ENCODE measurements around the gene PADI1. TPM values are rescaled to one million over a fixed set of nuclear protein-coding genes. Genes with fewer than 3 reads are reported as not detected.

The PADI1 gene
- total RNA-seq, 2 donors from 2014 or later = not detected

DNA sequence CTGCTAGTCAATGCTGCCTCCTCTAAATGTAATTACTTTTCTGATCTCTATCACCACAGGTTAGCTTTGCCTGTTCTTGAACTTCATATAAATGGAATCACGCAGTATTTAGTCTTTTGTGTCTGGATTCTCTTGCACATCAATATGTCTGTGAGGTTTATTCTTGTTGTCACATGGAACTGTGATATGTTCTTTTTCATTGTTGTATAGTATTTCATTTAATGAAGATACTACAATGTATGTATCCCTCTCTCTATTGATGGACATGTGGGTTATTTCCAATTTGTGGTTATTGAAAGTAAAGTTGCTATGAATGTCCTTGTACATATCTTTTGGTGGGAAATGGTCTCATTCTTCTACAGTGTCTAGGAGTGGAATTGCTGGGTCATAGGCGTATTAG is 16.7 kb upstream of the PADI1 start:
- peaks cover 0 to 3% of the 10 kb centered on the region in 2 donors for H3K4me1 Mint-ChIP-seq (ENCODE audit: low read depth in 2 of 2)
- ATAC-seq = no peak
- DNase-seq (ENCODE audit: low spot score) = no peak

DNA sequence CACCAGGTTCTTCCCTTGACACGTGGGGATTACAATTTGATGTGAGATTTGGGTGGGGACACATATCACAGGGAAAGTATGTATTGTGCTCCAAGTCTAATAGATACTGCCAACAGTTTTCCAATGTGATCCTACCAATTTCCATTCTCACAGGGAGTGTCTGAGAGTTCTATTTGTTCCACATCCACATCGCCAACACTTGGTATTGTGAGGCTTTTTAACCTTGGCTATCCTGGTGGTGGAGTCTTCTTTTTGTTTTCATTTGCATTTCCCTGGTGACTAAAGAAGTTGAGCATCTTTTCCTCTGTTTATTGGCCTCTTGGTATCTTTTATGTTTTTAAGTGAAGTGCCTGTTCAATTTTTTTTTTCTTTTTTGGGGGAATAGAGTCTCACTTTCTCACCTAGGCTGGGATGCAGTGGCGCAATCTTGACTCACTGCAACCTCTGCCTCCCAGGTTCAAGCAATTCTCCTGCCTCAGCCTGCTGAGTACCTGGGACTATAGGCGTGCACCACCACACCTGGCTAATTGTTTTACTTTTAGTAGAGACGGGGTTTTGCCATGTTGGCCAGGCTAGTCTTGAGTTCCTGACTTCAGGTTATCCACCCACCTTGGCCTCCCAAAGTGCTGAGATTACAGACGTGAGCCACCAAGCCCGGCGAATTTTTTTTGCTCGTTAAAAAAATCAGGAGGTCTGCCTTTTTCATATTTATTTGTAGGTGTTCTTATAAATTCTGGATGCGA is 15.9 kb upstream of the PADI1 start:
- no peak for DNase-seq (ENCODE audit: low spot score)
- H3K36me3 Mint-ChIP-seq = no peaks in the 10 kb centered on the region
- H3K4me1 Mint-ChIP-seq (ENCODE audit: low read depth in 2 of 2) = peaks cover 0 to 3% of the 10 kb centered on the region in 2 donors
- no peaks in the 10 kb centered on the region for H3K9me3 Mint-ChIP-seq
- no peak for ATAC-seq
- no peak overlapping the region for H3K27ac Mint-ChIP-seq
- H3K4me3 Mint-ChIP-seq = no peak overlapping the region
- peaks cover 0 to 9% of the 10 kb centered on the region in 2 donors for H3K27me3 Mint-ChIP-seq

More for the DNA sequence above, 16.7 kb upstream of the PADI1 start:
- Mint-ChIP-seq H3K27me3 (peaks cover 0 to 9% of the 10 kb centered on the region in 2 donors), H3K36me3 (no peaks in the 10 kb centered on the region), H3K27ac (no peak overlapping the region), H3K4me3 (no peak overlapping the region), H3K9me3 (no peaks in the 10 kb centered on the region)

DNA sequence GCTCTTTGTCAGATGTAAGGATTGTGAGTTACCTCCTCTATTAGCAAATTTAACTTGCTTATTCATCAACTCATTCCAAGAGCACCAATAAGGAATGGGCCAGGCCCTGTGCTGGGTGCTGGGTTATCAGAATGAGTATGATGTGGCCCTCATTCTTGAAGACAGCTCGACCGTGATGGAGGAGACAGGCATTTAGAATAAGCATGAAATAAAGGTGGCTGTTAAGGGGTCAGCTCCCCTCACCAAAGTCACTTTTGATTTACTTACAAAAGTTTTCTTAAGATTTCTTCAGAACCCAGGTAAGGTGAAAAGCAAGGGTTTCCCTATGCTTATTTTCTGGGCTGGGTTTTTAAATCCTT is 15.3 kb upstream of the PADI1 start:
- no peaks in the 10 kb centered on the region for H3K36me3 Mint-ChIP-seq
- ATAC-seq (no peak), DNase-seq (ENCODE audit: low spot score) (no peak)
- peaks cover 0 to 3% of the 10 kb centered on the region in 2 donors for H3K4me1 Mint-ChIP-seq (ENCODE audit: low read depth in 2 of 2)
- H3K9me3 Mint-ChIP-seq = no peaks in the 10 kb centered on the region
- peaks cover 0 to 9% of the 10 kb centered on the region in 2 donors for H3K27me3 Mint-ChIP-seq
- no peak overlapping the region for H3K4me3 Mint-ChIP-seq
- no peak overlapping the region for H3K27ac Mint-ChIP-seq

DNA sequence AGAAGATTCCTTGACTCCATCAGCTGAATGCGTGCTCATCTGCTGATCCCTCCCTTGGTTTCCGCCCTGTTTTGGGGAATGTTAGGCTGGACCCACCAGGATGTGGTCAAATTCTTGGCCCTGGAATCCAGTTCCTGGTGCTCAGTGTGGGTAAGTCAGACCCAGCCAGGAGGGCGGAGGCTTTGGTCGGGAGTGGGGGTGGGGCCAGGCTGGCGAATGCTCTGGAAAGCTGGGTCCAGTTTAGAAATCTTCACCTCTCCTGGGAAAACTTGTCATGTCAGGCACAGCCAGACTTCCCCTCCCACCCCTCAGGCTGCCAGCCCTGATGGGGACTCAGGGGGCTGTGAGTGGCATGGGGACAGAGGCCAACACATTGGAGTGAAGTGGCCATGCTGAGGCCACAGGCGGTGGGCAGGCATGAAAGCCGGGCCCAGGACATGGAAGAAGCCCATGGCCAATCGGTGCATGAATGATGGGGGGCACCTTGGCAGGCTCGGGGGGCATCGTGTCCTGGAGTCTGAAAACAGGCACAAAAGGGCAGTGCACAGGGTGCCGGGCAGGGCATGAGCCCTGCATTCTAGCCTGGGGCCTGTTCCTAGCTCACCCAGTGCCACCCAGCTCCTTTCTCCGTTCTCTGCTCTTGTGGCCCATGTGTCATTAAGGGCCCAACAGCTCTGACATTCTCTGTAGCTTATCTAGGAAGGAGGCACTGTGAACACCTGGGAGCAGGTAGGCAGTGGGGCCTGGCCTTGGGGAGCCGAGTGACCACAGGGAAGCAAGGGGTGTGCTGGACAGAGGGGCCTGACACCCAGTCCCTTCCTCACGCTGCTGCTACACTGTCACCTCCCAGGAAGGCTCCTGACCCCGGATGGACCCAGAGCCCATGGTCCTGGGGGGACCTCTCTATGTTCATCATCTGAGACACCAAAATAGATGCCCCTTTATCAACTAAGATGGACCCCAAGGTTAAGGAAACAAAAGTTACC is 14.6 kb upstream of the PADI1 start:
- Mint-ChIP-seq H3K27me3 (peaks cover 0 to 9% of the 10 kb centered on the region in 2 donors), H3K36me3 (no peaks in the 10 kb centered on the region), H3K9me3 (no peaks in the 10 kb centered on the region), H3K4me3 (no peak overlapping the region), H3K27ac (no peak overlapping the region), H3K4me1 (ENCODE audit: low read depth in 2 of 2) (peaks cover 0 to 3% of the 10 kb centered on the region in 2 donors)
- no peak for DNase-seq (ENCODE audit: low spot score)
- ATAC-seq = no peak

DNA sequence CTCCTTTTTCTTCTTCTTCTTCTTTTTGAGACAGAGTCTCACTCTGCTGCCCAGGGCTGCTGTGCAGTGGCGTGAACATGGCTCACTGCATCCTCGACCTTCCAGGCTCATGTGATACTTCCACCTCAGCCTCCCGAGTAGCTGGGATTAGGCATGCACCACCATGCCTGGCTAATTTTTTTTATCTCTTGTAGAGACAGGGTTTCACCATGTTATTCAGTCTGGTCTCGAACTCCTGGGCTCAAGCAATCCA is 13.0 kb upstream of the PADI1 start:
- Mint-ChIP-seq H3K27me3 (peaks cover 0 to 9% of the 10 kb centered on the region in 2 donors), H3K27ac (no peak overlapping the region), H3K4me3 (no peak overlapping the region), H3K36me3 (no peaks in the 10 kb centered on the region), H3K9me3 (no peaks in the 10 kb centered on the region), H3K4me1 (ENCODE audit: low read depth in 2 of 2) (peaks cover 0 to 3% of the 10 kb centered on the region in 2 donors)
- no peak for DNase-seq (ENCODE audit: low spot score)
- ATAC-seq = no peak

DNA sequence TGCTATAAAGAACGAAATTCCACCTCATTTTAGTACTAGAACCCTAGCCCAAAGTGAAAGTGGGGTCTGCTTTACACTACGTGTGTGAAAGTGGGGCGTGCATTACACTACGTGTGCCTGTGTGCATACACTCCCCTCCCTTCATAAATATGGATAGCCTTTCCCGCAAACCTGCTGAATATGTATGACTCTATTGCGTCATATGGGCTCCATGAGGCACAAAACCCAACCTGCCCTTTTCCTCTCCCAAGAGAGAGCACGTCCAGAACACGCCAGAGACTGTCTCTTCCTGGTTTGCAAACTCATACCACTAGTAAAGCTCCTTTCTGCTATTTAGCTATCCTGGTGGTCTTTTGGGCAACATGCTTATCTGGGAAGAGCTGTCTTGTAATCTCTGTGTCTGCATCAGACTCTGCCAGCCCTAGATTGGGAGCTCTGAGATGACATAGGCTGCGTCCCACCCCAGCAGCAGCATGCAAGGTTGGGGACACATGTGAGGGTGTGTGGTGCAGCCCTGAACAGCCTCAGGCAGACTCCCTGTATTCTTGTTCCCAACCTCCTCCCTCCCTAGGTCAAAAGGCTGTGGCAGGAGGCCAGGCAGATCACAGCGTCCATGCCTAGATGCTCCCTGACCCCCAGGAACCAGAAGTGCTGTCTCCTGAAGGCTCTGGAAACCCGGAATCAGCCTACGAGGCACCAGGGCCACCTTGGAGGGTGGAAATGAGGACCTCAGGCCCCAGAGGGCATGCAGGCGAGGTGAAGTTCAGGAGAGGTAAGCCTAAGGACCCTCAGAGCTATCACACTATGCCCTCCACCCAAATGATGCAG is 12.3 kb upstream of the PADI1 start:
- no peak overlapping the region for H3K4me3 Mint-ChIP-seq
- DNase-seq (ENCODE audit: low spot score) (no peak), ATAC-seq (no peak)
- H3K4me1 Mint-ChIP-seq (ENCODE audit: low read depth in 2 of 2) = peaks cover 0 to 3% of the 10 kb centered on the region in 2 donors
- no peaks in the 10 kb centered on the region for H3K36me3 Mint-ChIP-seq
- peaks cover 0 to 9% of the 10 kb centered on the region in 2 donors for H3K27me3 Mint-ChIP-seq
- no peak overlapping the region for H3K27ac Mint-ChIP-seq
- no peaks in the 10 kb centered on the region for H3K9me3 Mint-ChIP-seq

DNA sequence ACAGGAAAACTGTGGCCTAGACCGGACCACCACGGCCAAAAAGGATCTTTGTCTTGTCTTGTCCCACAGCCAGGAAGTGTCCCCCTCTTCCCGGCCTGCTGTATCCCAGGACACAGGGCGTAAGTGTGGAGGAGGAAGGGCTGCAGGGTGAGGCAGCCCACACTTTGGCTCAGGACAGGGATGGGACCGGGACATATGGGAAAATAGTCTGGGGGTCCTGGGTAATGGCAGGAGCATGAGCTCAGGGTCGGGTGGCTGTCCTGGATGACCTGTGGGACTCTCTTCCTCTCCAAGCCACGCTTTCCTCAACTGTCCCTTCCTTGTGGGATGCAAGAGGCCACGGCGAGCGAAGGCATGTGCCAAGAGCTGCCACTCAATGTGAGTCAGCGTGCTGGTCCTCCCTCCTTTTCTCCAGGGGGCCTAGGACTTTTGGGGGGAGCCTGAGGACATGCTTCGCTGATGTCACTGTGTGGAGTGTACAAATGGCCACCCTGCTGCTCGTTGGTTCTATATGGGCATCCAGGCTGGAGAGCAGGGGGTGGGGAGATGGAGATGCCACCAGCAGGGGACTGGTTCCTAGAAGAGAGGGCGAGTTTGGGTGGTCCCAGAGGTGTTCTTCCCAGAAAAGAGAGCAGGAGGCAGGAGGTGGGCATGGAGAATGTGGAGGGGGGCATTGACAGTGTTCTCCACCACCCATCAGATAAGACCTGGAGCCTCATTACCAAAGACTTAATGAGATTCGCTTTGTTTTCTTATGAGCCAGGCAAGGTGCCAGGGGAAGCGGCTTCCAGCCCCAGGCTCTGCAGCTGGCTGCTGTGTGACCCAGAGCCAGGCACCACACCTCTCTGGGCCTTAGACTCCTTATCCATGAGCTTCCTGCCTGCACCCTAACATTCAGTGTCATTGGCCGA is 11.5 kb upstream of the PADI1 start:
- ATAC-seq (no peak), DNase-seq (ENCODE audit: low spot score) (no peak)
- Mint-ChIP-seq H3K27ac (no peak overlapping the region), H3K4me3 (no peak overlapping the region), H3K36me3 (no peaks in the 10 kb centered on the region), H3K27me3 (peaks cover 0 to 9% of the 10 kb centered on the region in 2 donors), H3K4me1 (ENCODE audit: low read depth in 2 of 2) (peaks cover 0 to 3% of the 10 kb centered on the region in 2 donors), H3K9me3 (no peaks in the 10 kb centered on the region)

DNA sequence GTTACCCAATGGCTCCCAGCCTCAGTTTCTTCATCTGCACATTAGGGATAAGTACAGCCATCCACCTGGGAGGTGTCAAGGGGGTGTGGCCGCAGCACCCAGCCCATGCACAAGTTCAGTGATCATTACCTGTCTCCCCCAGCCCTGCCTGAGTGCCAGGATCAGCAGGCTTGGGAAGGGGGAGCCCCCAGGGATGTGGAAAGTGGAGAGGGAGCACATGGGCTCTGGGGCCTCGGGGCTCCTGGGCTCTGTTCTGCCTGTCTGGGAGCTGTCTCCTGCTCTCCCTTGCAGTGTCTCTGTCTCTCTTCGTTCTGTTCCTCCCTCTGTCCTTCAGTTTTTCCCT is 10.8 kb upstream of the PADI1 start:
- Mint-ChIP-seq H3K27me3 (peaks cover 0 to 9% of the 10 kb centered on the region in 2 donors), H3K27ac (no peak overlapping the region), H3K4me1 (ENCODE audit: low read depth in 2 of 2) (peaks cover 0 to 3% of the 10 kb centered on the region in 2 donors), H3K36me3 (no peaks in the 10 kb centered on the region), H3K9me3 (no peaks in the 10 kb centered on the region), H3K4me3 (no peak overlapping the region)
- ATAC-seq = no peak
- no peak for DNase-seq (ENCODE audit: low spot score)

DNA sequence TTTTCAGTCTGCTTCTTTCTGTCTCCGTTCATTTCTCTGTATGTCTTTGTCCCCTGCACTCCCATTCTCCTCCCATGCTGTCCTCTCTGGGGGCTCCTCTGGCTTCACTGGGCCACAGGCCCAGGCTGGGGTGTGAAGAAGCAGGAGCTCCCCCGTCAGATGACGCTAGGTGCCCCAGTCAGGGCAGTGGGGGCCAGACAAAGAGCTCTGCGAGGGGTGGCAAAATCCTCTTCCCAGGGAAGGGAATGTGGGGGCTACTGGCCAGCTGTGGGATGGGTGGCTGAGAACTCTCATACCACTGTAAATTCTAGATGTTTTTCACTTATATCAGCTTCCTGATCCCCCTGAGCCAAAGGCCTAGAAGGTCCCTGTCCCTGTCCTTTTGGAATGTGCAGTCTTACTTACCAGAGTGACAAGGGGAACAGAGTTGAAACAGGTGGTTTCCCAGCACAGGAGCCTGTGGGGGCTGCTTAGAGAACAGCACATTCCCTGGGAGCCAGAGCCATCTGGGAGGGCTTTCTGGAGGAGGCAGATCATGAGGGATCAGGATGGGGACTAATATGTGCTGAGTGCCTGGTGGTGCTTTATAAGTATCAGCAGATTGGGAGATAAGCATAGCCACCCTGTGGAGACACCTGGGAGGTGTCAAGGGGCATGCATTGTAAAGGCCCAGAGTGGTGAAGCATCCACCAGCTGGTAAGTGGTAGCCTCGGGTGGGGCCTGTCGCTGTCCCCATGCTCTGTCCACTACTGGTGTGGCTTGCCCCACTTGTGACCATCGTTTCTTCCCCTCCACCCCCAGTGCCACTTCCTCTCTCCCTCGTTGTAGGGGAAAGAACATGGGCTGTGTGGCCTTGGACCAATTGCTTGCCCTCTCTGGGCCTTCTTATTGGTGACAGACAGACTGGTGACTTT is 10.1 kb upstream of the PADI1 start:
- DNase-seq (ENCODE audit: low spot score) = peak; percentile 46

DNA sequence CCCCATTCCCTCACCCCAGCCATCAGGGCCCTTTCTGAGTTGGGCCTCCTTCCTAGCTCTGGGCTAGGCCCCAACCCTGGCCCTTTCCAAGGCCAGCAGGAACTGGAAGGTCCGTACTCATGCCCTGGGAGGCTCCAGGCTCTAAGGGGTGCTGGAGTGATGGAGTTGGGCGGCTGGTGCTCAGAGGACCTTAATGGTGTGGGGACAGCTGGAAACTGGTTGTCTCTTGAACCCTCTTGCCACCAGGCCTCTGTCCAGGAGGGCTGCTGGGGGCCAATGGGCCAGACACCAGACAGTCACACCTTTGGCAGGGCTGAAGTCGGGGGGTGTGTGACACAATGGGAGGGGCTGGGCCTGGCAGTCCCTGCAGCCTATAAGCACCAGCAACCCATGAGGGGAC is 9.2 kb upstream of the PADI1 start:
- peaks cover 0 to 3% of the 10 kb centered on the region in 2 donors for H3K4me1 Mint-ChIP-seq (ENCODE audit: low read depth in 2 of 2)
- H3K27ac Mint-ChIP-seq = no peak overlapping the region
- H3K27me3 Mint-ChIP-seq = peaks cover 3 to 9% of the 10 kb centered on the region in 2 donors
- no peak overlapping the region for H3K4me3 Mint-ChIP-seq
- no peak for ATAC-seq
- DNase-seq (ENCODE audit: low spot score) = peak; percentile 35
- no peaks in the 10 kb centered on the region for H3K9me3 Mint-ChIP-seq
- no peaks in the 10 kb centered on the region for H3K36me3 Mint-ChIP-seq

More for the DNA sequence above, 10.1 kb upstream of the PADI1 start:
- no peak for ATAC-seq
- Mint-ChIP-seq H3K4me3 (no peak overlapping the region), H3K9me3 (no peaks in the 10 kb centered on the region), H3K27ac (no peak overlapping the region), H3K4me1 (ENCODE audit: low read depth in 2 of 2) (peaks cover 0 to 3% of the 10 kb centered on the region in 2 donors), H3K27me3 (peaks cover under 1 to 9% of the 10 kb centered on the region in 2 donors), H3K36me3 (no peaks in the 10 kb centered on the region)

DNA sequence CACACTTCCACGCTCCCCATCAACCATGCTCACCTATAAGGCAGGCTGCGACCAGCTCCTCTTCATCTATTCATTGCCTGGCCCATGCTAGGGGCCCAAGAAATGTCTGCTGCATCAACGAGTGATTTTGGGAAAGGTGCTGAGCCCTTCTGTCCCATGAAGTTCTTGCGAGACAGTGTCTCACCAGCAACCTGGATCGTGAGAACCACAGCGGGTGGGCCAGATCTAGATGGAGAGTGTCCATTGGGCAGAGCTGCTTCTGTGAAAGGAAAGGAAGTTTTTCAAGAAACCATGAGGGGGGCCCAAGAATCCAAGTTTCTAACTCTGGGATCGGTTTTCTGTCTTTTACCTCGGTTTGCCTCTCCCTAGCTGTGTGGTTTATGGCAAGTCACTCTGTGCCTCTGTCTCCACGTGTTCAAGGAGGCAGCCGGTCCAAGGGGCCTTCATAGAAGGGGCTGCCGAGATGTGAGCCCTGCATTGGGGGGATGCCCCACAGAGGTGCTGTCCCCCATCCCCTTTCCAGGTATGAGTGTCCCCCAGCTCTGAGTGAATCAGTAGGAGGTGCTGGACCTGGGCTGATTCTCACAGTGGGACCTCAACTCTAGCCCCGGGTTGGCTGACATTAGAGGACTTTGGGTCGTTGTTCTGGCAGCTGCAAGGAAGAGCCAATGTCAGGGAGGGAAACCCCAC is 8.3 kb upstream of the PADI1 start:
- H3K4me1 Mint-ChIP-seq (ENCODE audit: low read depth in 2 of 2) = peaks cover 4 to 7% of the 10 kb centered on the region in 2 donors
- H3K27ac Mint-ChIP-seq = no peak overlapping the region
- peak; percentile 15 for DNase-seq (ENCODE audit: low spot score)
- peaks cover 9% of the 10 kb centered on the region in 2 donors for H3K27me3 Mint-ChIP-seq
- no peak for ATAC-seq
- H3K9me3 Mint-ChIP-seq = no peaks in the 10 kb centered on the region
- no peaks in the 10 kb centered on the region for H3K36me3 Mint-ChIP-seq
- H3K4me3 Mint-ChIP-seq = no peak overlapping the region

DNA sequence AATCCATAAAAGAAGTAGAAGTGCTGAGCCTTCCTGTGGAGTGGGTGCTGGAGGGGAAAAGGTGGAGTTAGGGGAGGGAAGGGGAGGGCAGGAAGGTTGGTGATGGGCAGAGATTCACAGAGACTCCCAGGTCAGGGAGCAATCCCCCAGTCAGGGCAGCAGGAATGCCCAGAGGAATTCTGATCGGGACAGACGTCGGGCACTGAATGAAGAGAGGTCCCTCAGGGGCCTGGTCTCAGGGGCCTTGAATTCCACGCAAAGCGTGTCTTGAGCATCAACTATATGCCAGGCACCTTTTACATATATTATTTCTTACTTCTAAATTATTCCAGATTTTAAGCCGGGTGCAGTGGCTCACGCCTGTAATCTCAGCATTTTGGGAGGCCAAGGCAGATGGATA is 7.2 kb upstream of the PADI1 start:
- Mint-ChIP-seq H3K9me3 (no peaks in the 10 kb centered on the region), H3K27me3 (peaks cover 2 to 11% of the 10 kb centered on the region in 2 donors), H3K27ac (no peak overlapping the region), H3K4me1 (ENCODE audit: low read depth in 2 of 2) (peaks cover 3 to 8% of the 10 kb centered on the region in 2 donors), H3K36me3 (no peaks in the 10 kb centered on the region), H3K4me3 (no peak overlapping the region)
- ATAC-seq = no peak
- no peak for DNase-seq (ENCODE audit: low spot score)
